ENCODE data around the gene SDC1.

SDC1 gene

GRCh38 chr2:20191714-20192569, 33.0 kb downstream of the SDC1 start:
- Histone ChIP-seq H3K9ac (ENCODE audit: low read depth, low read length) (no peak overlapping the region), H3K36me3 (ENCODE audit: insufficient read depth, low read length) (no peaks in the 10 kb centered on the region), H3K4me1 (ENCODE audit: insufficient read depth, low read length) (peaks cover 28% of the 10 kb centered on the region), H3K9me3 (ENCODE audit: control insufficient read depth, insufficient read depth, low read length) (no peaks in the 10 kb centered on the region)

DNA sequence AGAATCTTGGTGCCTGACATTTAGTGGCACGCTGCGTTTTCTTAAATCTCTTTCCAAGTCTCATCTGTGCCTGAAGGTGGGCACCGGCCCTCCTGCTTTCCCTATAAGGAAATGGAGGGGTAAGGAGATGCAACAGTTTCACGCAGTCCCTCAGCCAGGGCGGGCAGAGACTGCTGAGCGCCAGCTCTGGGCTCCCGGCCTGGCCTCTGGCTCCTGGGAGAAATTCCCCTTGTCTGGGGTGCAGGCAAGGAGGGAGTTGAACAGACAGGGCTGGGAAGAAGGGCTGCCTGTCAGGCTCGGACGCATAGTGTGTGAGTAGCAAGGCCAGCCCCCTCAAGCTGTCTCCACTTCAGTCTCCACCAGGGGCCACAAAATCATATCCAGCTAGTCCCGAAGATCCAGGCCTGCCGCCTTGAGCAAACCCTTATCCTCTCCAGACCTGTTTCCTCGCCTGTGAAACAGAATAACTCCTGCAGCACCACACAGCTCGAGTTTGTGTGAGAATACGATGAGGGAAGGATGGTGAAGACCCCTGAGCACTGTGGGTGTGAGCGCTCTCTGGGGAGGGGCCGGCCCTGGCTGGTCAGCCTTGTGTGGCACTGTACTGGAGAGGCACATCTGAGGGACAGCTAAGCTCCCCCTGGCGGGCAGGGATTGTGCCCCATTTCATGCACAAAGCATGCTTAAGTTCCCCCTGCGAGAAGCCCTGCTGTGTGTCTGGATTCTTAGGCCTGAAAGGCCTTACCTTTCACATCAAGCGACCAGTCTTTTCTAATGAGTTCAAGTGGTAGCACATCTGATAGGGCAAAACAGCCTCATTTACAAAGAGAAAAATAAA, 33.8 kb downstream of the SDC1 start:
- Histone ChIP-seq H3K9me3 (ENCODE audit: control insufficient read depth, insufficient read depth, low read length) (no peaks in the 10 kb centered on the region), H3K4me1 (ENCODE audit: insufficient read depth, low read length) (peaks cover 36% of the 10 kb centered on the region), H3K9ac (ENCODE audit: low read depth, low read length) (no peak overlapping the region), H3K36me3 (ENCODE audit: insufficient read depth, low read length) (no peaks in the 10 kb centered on the region)

- Histone ChIP-seq H3K4me1 (ENCODE audit: insufficient read depth, low read length) (peaks cover 45% of the 10 kb centered on the region), H3K9ac (ENCODE audit: low read depth, low read length) (no peak overlapping the region)
These were observed 34.8 kb downstream of the SDC1 start for GRCh38 chr2:20190170-20190569.

DNA sequence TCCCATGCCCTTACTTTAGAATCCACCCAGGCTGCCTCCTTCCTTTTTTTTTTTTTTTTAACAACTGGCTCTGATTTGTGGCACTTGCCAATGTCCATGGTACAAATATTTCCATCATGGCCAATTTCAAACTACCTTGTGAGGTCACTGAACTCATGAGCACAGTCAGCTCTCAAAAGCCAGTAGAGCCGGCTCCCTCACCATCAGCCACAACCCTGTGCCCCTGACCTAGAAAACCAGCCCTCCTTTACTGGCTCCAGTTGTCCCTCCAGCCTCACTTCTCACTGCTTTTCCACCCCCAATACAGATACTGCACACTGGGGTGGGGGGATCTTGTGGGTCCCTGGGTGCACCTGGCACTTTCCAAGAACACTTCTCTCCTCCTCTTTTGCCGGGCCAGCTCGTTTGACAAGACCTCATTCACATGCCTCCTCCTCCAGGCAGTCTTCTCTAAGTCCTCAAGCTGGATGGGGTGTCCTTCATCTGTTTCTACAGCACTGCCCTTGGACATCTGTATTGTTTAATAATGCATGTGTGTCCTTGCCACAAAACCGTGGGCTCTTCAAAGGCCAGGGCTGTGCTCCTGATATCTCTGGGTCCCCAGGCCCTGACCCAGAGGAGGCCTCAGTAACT, 35.5 kb downstream of the SDC1 start:
- Histone ChIP-seq H3K9ac (ENCODE audit: low read depth, low read length) (no peak overlapping the region), H3K9me3 (ENCODE audit: control insufficient read depth, insufficient read depth, low read length) (no peaks in the 10 kb centered on the region), H3K4me1 (ENCODE audit: insufficient read depth, low read length) (peaks cover 53% of the 10 kb centered on the region), H3K36me3 (ENCODE audit: insufficient read depth, low read length) (no peaks in the 10 kb centered on the region)

More at GRCh38 chr2:20190170-20190569, 34.8 kb downstream of the SDC1 start:
- Histone ChIP-seq H3K9me3 (ENCODE audit: control insufficient read depth, insufficient read depth, low read length) (no peaks in the 10 kb centered on the region), H3K36me3 (ENCODE audit: insufficient read depth, low read length) (no peaks in the 10 kb centered on the region)

DNA sequence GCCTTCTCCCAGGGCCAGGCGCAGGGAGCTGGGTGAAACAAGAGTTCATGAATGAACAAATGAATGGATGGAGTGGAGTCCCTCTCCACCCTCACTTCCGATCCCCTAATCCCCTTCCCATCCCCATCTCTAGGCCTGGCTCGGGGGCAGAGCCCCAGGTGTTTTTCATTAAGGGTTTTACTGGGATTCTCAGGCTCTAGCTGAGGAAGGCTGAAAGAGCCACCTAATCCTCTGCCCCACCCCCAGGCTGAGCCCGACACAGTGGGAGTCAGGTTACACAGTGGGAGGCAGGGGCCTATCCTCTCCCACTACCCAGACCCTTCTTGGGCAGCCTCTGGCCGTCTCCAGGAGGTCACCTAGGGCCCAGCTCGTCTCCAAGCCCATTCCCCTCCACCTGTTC, 36.1 kb downstream of the SDC1 start:
- no peaks in the 10 kb centered on the region for H3K36me3 ChIP-seq (ENCODE audit: insufficient read depth, low read length)

GRCh38 chr2:20188201-20188600, 36.7 kb downstream of the SDC1 start:
- Histone ChIP-seq H3K9ac (ENCODE audit: low read depth, low read length) (no peak overlapping the region), H3K36me3 (ENCODE audit: insufficient read depth, low read length) (no peaks in the 10 kb centered on the region), H3K4me1 (ENCODE audit: insufficient read depth, low read length) (peaks cover 56% of the 10 kb centered on the region), H3K9me3 (ENCODE audit: control insufficient read depth, insufficient read depth, low read length) (no peaks in the 10 kb centered on the region)

More for the DNA sequence above, 36.1 kb downstream of the SDC1 start:
- no peaks in the 10 kb centered on the region for H3K9me3 ChIP-seq (ENCODE audit: control insufficient read depth, insufficient read depth, low read length)
- peaks cover 56% of the 10 kb centered on the region for H3K4me1 ChIP-seq (ENCODE audit: insufficient read depth, low read length)
- no peak overlapping the region for H3K9ac ChIP-seq (ENCODE audit: low read depth, low read length)

- Histone ChIP-seq H3K4me1 (ENCODE audit: insufficient read depth, low read length) (peaks cover 56% of the 10 kb centered on the region), H3K9me3 (ENCODE audit: control insufficient read depth, insufficient read depth, low read length) (no peaks in the 10 kb centered on the region), H3K36me3 (ENCODE audit: insufficient read depth, low read length) (no peaks in the 10 kb centered on the region; the same call in 1 of the 2 replicates), H3K9ac (ENCODE audit: low read depth, low read length) (no peak overlapping the region)
These were observed 37.6 kb downstream of the SDC1 start for GRCh38 chr2:20187331-20187730.

- Histone ChIP-seq H3K9me3 (ENCODE audit: control insufficient read depth, insufficient read depth, low read length) (no peaks in the 10 kb centered on the region), H3K9ac (ENCODE audit: low read depth, low read length) (no peak overlapping the region), H3K36me3 (ENCODE audit: insufficient read depth, low read length) (no peaks in the 10 kb centered on the region; the same call in 1 of the 2 replicates), H3K4me1 (ENCODE audit: insufficient read depth, low read length) (peaks cover 56% of the 10 kb centered on the region)
These were observed 38.1 kb downstream of the SDC1 start for GRCh38 chr2:20186855-20187187.

- Histone ChIP-seq H3K36me3 (ENCODE audit: insufficient read depth, low read length) (no peaks in the 10 kb centered on the region; the same call in 1 of the 2 replicates), H3K4me1 (ENCODE audit: insufficient read depth, low read length) (peaks cover 53% of the 10 kb centered on the region), H3K9ac (ENCODE audit: low read depth, low read length) (no peak overlapping the region; the same call in 1 of the 2 replicates), H3K9me3 (ENCODE audit: control insufficient read depth, insufficient read depth, low read length) (no peaks in the 10 kb centered on the region)
These were observed 38.7 kb downstream of the SDC1 start for GRCh38 chr2:20186078-20186854.

DNA sequence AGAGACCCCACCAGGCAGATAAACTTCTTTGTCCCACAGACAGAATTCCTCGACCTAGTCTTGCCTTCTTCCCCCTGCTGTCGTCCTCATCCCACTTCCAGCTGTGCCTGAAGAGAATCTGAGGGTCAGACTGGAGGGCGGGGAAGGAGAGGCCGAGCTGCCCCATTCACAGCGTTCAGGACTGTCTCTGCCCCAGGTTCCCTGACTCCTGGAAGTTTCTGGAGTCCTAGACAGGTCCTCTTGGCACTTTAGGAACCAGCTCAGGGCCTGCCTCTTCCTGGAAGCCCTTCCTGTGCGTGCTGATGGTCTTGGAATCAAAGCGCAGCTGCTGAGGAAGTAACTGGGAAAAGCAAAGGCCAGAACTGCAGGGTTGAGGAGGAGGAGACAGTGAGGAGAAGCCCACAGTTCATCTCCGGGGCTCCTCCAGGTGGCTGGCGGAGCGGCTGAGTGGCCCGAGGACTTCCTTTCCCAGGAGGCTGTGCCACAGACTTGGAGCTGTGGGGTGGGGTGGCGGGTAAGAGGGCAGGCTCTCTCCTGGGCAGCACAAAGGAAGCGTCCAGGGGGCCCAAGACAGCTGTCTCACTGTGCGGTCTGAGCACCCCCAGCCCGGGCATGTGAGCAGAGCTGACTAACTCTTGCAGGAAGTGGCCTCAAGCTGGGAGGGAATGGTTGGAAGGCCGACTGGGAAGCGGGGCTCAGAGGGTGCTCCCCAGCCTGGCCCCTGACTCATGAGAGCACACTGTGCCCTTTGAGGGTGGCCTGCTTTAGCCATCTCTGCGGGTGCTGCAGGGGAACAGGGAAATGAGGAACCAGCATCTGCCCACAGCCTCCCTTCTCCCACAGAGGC, 39.5 kb downstream of the SDC1 start:
- Histone ChIP-seq H3K9ac (ENCODE audit: low read depth, low read length) (no peak overlapping the region), H3K36me3 (ENCODE audit: insufficient read depth, low read length) (no peaks in the 10 kb centered on the region; the same call in 1 of the 2 replicates), H3K4me1 (ENCODE audit: insufficient read depth, low read length) (peaks cover 53% of the 10 kb centered on the region), H3K9me3 (ENCODE audit: control insufficient read depth, insufficient read depth, low read length) (no peaks in the 10 kb centered on the region)

GRCh38 chr2:20184067-20184938, 40.6 kb downstream of the SDC1 start:
- H3K36me3 ChIP-seq (ENCODE audit: insufficient read depth, low read length) = no peaks in the 10 kb centered on the region; the same call in 1 of the 2 replicates
- peaks cover 51% of the 10 kb centered on the region for H3K4me1 ChIP-seq (ENCODE audit: insufficient read depth, low read length)
- H3K9ac ChIP-seq (ENCODE audit: low read depth, low read length) = no peak overlapping the region
- H3K9me3 ChIP-seq (ENCODE audit: control insufficient read depth, insufficient read depth, low read length) = no peaks in the 10 kb centered on the region

GRCh38 chr2:20183373-20183772, 41.6 kb downstream of the SDC1 start:
- Histone ChIP-seq H3K4me1 (ENCODE audit: insufficient read depth, low read length) (peaks cover 42% of the 10 kb centered on the region), H3K9ac (ENCODE audit: low read depth, low read length) (no peak overlapping the region), H3K9me3 (ENCODE audit: control insufficient read depth, insufficient read depth, low read length) (no peaks in the 10 kb centered on the region), H3K36me3 (ENCODE audit: insufficient read depth, low read length) (no peaks in the 10 kb centered on the region; the same call in 1 of the 2 replicates)

Data from ES-I3 (cell line).